ENCODE measurements around the gene VSIG10L2.

- TF ChIP-seq EZH2 (IDR thresholded peaks at IDR 0.05; ENCODE audit: insufficient read depth, poor library complexity, severe bottlenecking) (no peak), EZH2phosphoT487 (IDR thresholded peaks at IDR 0.05; ENCODE audit: insufficient read depth, low read depth) (no peak)
These were observed 10.8 kb upstream of the VSIG10L2 start for GRCh38 chr11:125935056-125935455.

Measured in GM23248 (cell line).